ENCODE data around the gene BFSP1. TPM values are rescaled to one million over a fixed set of nuclear protein-coding genes. Genes with fewer than 3 reads are reported as not detected.

BFSP1 gene
- total and polyA plus RNA-seq, 2 of the 8 experiments (the other 6 are each of a cell fraction or from before 2014, with no cell fraction given): 1.5 to 2.5 TPM

GRCh38 chr20:17448071-17448470, 83.1 kb downstream of the BFSP1 start:
- Histone ChIP-seq H4K91ac (replicated peaks; ENCODE audit: insufficient read length, low read length) (no peak overlapping the region), H3K79me2 (ENCODE audit: control insufficient read depth in 1 of 2, insufficient read depth in 2 of 2, low read length in 2 of 2) (no peaks in the 10 kb centered on the region), H3K27ac (ENCODE audit: low read depth, low read length) (no peak overlapping the region), H3K79me1 (ENCODE audit: low read depth, low read length) (no peaks in the 10 kb centered on the region), H2BK12ac (ENCODE audit: low read depth, low read length) (no peak overlapping the region), H4K8ac (ENCODE audit: extremely low read depth, insufficient read depth, low read length) (no peak overlapping the region), H3K18ac (ENCODE audit: extremely low read depth, low read length) (no peak overlapping the region), H3K27me3 (replicated peaks in 1 of 4; ENCODE audit: control insufficient read depth in 3 of 4, extremely low read depth in 1 of 4, insufficient read depth in 3 of 4, low read length in 3 of 4) (no peaks in the 10 kb centered on the region; a peak in 1 of 7 replicates), H2AK5ac (ENCODE audit: low read depth, low read length) (no peak overlapping the region), H4K5ac (ENCODE audit: insufficient read length, low read depth, low read length) (no peak overlapping the region), H2BK20ac (ENCODE audit: low read length) (no peak overlapping the region), H3K23ac (ENCODE audit: insufficient read length) (no peak overlapping the region), H2BK120ac (replicated peaks; ENCODE audit: low read depth, low read length) (no peak overlapping the region), H2AFZ (ENCODE audit: low read length) (no peak overlapping the region), H2BK5ac (ENCODE audit: low read depth, low read length) (no peak overlapping the region), H3K9me3 (ENCODE audit: insufficient read depth in 2 of 2, low read depth in 1 of 2, low read length in 1 of 2) (no peaks in the 10 kb centered on the region), H2BK15ac (ENCODE audit: low read length) (no peak overlapping the region), H3K9ac (replicated peaks in 1 of 4; ENCODE audit: extremely low read depth in 1 of 4, low read depth in 3 of 4, low read length in 3 of 4) (no peak overlapping the region), H3K23me2 (ENCODE audit: low read depth, low read length) (no peaks in the 10 kb centered on the region), H3K56ac (replicated peaks; ENCODE audit: insufficient read length, low read depth, low read length) (no peak overlapping the region), H3K36me3 (ENCODE audit: control insufficient read depth in 2 of 4, insufficient read depth in 4 of 4, low read length in 3 of 4) (no peaks in the 10 kb centered on the region), H3K4me2 (ENCODE audit: insufficient read depth in 1 of 2, low read depth in 2 of 2, low read length in 2 of 2) (no peak overlapping the region), H3K4me1 (replicated peaks in 1 of 4; ENCODE audit: control insufficient read depth in 3 of 4, insufficient read depth in 4 of 4, low read length in 3 of 4) (no peaks in the 10 kb centered on the region; a peak in 1 of 7 replicates), H3K4me3 (ENCODE audit: extremely low read depth in 1 of 4, insufficient read depth in 2 of 4, low read depth in 3 of 4, low read length in 4 of 4) (no peak overlapping the region), H4K20me1 (replicated peaks in 1 of 2; ENCODE audit: control insufficient read depth in 1 of 2, insufficient read depth in 2 of 2, low read length in 2 of 2) (no peaks in the 10 kb centered on the region), H3K4ac (replicated peaks; ENCODE audit: insufficient read length, low read depth, low read length) (no peak overlapping the region), H3K14ac (ENCODE audit: insufficient read length) (no peak overlapping the region)
- no peak for TF ChIP-seq EZH2 (IDR thresholded peaks at IDR 0.05; ENCODE audit: low read depth, low read length, severe bottlenecking)
- TF ChIP-seq BRCA1 (IDR thresholded peaks at IDR 0.05; ENCODE audit: low read depth, low read length): no peak
- no peak for TF ChIP-seq TCF12 (IDR thresholded peaks at IDR 0.05; ENCODE audit: low read depth, low read length)
- no peak for TF ChIP-seq RFX5 (IDR thresholded peaks at IDR 0.05; ENCODE audit: borderline replicate concordance, low read depth, low read length)
- TF ChIP-seq SP2 (IDR thresholded peaks at IDR 0.05; ENCODE audit: low read length): no peak
- TF ChIP-seq RNF2 (IDR thresholded peaks at IDR 0.05; ENCODE audit: borderline replicate concordance, low read depth, low read length, missing control alignments, poor library complexity, severe bottlenecking): no peak
- POLR2A ChIA-PET (ENCODE audit: partially characterized antibody): no interaction called here
- WGBS, 2 experiments (ENCODE audit: extremely low coverage in 1 of 2, insufficient coverage in 1 of 2, insufficient read length in 1 of 2, insufficient replicate concordance in 2 of 2, low coverage in 1 of 2, low lambda C conversion rate in 2 of 2, missing lambda C conversion rate in 1 of 2): 95% methylated on average over 2 of the region's 2 CpGs; no CpG with 5 or more reads in 1 of the 2 experiments
- CTCF ChIA-PET (ENCODE audit: partially characterized antibody): interaction anchor here (0.8 to 2.0 kb wide), 2 partner anchors 57 to 646 kb away, joined by 4 read pairs; no protein-coding TSS in a partner anchor
- FAIRE-seq: no peak
- DNase-seq (ENCODE audit: low read depth in 1 of 2, low spot score in 2 of 2): no peak
